Smooth muscle cell of trachea (primary cell): ENCODE data around the gene JMJD4. TPM values are rescaled to one million over a fixed set of nuclear protein-coding genes. Genes with fewer than 3 reads are reported as not detected.

Source experiments
- total RNA-seq: library from RNA; depleted of rRNA; stranded (reverse); fragments of >200 nt; gene quantifications from 2 replicates; pipeline ENCODE4 v1.2.1, GENCODE V29; 2014

JMJD4 gene, protein sequence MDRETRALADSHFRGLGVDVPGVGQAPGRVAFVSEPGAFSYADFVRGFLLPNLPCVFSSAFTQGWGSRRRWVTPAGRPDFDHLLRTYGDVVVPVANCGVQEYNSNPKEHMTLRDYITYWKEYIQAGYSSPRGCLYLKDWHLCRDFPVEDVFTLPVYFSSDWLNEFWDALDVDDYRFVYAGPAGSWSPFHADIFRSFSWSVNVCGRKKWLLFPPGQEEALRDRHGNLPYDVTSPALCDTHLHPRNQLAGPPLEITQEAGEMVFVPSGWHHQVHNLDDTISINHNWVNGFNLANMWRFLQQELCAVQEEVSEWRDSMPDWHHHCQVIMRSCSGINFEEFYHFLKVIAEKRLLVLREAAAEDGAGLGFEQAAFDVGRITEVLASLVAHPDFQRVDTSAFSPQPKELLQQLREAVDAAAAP
- total RNA-seq: 30.3 and 48.3 TPM in 2 replicates

DNA sequence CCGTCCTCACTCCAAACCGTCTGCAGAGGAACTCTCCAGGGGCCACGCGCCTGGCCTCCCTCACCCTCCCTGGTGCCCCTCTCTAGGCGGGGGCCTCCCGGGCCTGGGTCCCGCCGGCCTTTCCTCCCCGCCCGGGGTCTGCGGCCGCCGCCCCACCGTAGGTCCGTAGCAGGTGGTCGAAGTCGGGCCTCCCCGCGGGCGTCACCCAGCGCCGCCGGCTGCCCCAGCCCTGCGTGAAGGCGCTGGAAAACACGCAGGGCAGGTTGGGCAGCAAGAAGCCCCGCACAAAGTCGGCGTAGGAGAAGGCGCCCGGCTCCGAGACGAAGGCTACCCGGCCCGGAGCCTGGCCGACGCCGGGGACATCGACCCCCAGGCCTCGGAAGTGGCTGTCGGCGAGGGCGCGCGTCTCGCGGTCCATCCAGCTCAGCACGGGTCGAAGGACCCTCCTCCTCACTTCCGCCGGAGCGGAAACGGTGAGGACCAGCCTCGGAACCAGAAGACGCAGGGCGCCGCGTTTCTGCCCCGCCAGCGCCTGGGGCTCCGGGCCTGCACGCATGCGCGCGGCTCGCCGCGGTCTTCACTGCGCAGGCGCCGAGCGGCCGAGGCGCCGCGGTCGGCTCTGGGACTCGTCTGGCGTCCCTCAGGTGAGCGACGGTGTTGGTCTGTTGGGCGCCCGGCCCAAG is at the start of gene JMJD4, which contains the start of gene SNAP47:
JMJD4 (minus strand) TSS at position 447 of the 683 bp plus-strand sequence; CDS start at position 418, 29 bp downstream.
SNAP47 (plus strand) TSS at position 580 of the 683 bp plus-strand sequence. CDS start 12,302 bp downstream, outside the sequence.

Other genes with a start within 250 kb of the JMJD4 start
- gene ZNF678, start 171.7 kb downstream of the JMJD4 start, total RNA-seq: 3.3 and 3.5 TPM in 2 replicates
- gene SNAP47, start 133 bp upstream of the JMJD4 start, total RNA-seq: 63.1 and 79.2 TPM in 2 replicates
- not detected in 2 replicates for gene PRSS38, start 80.4 kb upstream of the JMJD4 start, total RNA-seq
- 1.7 and 3.5 TPM in 2 replicates for gene WNT9A, start 212.6 kb upstream of the JMJD4 start, total RNA-seq